Neural cell (in vitro differentiated cells): ENCODE measurements around the gene COG2.

Experiments used
- EP300 ChIP-seq: fragments of 450-650 bp; conservative IDR thresholded peaks from 2 replicates; pipeline ENCODE4 v1.6.1; 2014; ENCODE audit warnings: antibody characterized with exemption, mild to moderate bottlenecking, moderate library complexity; ENCODE audit not compliant: poor library complexity, severe bottlenecking
- EZH2 ChIP-seq: fragments of 200-600, 300-800 bp; shearing (Covaris generic), sonication (generic); IDR thresholded peaks from 2 replicates; pipeline ENCODE4 v1.6.1; 2014; ENCODE audit warnings: antibody characterized with exemption, low read length, borderline replicate concordance, mild to moderate bottlenecking; ENCODE audit not compliant: insufficient read depth, poor library complexity, severe bottlenecking
- MXI1 ChIP-seq: fragments of 450-650 bp; conservative IDR thresholded peaks from 2 replicates; pipeline ENCODE4 v1.6.1; 2014; ENCODE audit warnings: antibody characterized with exemption, mild to moderate bottlenecking; ENCODE audit not compliant: poor library complexity, severe bottlenecking
- POLR2AphosphoS5 ChIP-seq: IDR thresholded peaks from 2 replicates; pipeline ENCODE4 v1.6.1; 2012
- RAD21 ChIP-seq: fragments of 450-650 bp; conservative IDR thresholded peaks from 2 replicates; pipeline ENCODE4 v1.6.1; 2014; ENCODE audit warnings: antibody characterized with exemption, mild to moderate bottlenecking, moderate library complexity
- SMC3 ChIP-seq: fragments of 450-650 bp; conservative IDR thresholded peaks from 2 replicates; pipeline ENCODE4 v1.6.1; 2014; ENCODE audit warnings: antibody characterized with exemption, mild to moderate bottlenecking, moderate library complexity; ENCODE audit not compliant: poor library complexity
- TAF1 ChIP-seq: IDR thresholded peaks from 2 replicates; pipeline ENCODE4 v1.6.1; 2012; ENCODE audit warnings: low read depth
- TF ChIP-seq, protein P1 (sequence below): fragments of 450-650 bp; IDR thresholded peaks from 2 replicates; pipeline ENCODE4 v1.5.1; 2014; ENCODE audit warnings: antibody characterized with exemption, mild to moderate bottlenecking, moderate library complexity; ENCODE audit not compliant: poor library complexity, severe bottlenecking
- TF ChIP-seq, protein P2 (sequence below): IDR thresholded peaks from 2 replicates; pipeline ENCODE4 v1.6.1; 2012; ENCODE audit warnings: borderline replicate concordance

DNA sequence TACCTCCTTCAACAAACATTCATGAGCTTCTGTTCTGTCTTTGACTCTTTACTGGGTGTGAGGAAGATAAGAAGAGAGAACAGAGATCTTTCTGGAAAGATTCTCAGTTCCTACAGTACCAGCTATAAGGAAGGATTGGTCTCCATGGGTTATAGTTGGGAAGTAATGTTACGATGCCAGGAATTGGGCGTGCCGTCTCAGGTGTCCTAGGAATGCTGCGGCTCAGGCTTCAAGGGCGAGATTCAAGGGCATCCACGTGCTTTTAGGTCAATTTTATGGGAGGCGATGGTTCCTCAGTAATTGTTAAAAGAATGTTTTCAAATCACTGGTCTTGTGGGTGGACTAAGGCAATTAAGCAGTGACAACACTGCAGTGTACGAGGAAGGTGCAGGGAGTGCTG lies 27.3 kb downstream of the COG2 start:
- TF ChIP-seq, protein P1, sequence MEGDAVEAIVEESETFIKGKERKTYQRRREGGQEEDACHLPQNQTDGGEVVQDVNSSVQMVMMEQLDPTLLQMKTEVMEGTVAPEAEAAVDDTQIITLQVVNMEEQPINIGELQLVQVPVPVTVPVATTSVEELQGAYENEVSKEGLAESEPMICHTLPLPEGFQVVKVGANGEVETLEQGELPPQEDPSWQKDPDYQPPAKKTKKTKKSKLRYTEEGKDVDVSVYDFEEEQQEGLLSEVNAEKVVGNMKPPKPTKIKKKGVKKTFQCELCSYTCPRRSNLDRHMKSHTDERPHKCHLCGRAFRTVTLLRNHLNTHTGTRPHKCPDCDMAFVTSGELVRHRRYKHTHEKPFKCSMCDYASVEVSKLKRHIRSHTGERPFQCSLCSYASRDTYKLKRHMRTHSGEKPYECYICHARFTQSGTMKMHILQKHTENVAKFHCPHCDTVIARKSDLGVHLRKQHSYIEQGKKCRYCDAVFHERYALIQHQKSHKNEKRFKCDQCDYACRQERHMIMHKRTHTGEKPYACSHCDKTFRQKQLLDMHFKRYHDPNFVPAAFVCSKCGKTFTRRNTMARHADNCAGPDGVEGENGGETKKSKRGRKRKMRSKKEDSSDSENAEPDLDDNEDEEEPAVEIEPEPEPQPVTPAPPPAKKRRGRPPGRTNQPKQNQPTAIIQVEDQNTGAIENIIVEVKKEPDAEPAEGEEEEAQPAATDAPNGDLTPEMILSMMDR = no peak
- no peak for TF ChIP-seq POLR2AphosphoS5
- TF ChIP-seq, protein P2, sequence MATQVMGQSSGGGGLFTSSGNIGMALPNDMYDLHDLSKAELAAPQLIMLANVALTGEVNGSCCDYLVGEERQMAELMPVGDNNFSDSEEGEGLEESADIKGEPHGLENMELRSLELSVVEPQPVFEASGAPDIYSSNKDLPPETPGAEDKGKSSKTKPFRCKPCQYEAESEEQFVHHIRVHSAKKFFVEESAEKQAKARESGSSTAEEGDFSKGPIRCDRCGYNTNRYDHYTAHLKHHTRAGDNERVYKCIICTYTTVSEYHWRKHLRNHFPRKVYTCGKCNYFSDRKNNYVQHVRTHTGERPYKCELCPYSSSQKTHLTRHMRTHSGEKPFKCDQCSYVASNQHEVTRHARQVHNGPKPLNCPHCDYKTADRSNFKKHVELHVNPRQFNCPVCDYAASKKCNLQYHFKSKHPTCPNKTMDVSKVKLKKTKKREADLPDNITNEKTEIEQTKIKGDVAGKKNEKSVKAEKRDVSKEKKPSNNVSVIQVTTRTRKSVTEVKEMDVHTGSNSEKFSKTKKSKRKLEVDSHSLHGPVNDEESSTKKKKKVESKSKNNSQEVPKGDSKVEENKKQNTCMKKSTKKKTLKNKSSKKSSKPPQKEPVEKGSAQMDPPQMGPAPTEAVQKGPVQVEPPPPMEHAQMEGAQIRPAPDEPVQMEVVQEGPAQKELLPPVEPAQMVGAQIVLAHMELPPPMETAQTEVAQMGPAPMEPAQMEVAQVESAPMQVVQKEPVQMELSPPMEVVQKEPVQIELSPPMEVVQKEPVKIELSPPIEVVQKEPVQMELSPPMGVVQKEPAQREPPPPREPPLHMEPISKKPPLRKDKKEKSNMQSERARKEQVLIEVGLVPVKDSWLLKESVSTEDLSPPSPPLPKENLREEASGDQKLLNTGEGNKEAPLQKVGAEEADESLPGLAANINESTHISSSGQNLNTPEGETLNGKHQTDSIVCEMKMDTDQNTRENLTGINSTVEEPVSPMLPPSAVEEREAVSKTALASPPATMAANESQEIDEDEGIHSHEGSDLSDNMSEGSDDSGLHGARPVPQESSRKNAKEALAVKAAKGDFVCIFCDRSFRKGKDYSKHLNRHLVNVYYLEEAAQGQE = no peak
- no peak for TF ChIP-seq EZH2
- TF ChIP-seq EP300 = no peak
- no peak for TF ChIP-seq RAD21
- no peak for TF ChIP-seq SMC3
- TF ChIP-seq TAF1 = no peak
- no peak for TF ChIP-seq MXI1
